ENCODE data around the gene EHD3. TPM values are rescaled to one million over a fixed set of nuclear protein-coding genes. Genes with fewer than 3 reads are reported as not detected.

Gene EHD3
- 3.7 and 5.2 TPM in 2 replicates for total RNA-seq

DNA sequence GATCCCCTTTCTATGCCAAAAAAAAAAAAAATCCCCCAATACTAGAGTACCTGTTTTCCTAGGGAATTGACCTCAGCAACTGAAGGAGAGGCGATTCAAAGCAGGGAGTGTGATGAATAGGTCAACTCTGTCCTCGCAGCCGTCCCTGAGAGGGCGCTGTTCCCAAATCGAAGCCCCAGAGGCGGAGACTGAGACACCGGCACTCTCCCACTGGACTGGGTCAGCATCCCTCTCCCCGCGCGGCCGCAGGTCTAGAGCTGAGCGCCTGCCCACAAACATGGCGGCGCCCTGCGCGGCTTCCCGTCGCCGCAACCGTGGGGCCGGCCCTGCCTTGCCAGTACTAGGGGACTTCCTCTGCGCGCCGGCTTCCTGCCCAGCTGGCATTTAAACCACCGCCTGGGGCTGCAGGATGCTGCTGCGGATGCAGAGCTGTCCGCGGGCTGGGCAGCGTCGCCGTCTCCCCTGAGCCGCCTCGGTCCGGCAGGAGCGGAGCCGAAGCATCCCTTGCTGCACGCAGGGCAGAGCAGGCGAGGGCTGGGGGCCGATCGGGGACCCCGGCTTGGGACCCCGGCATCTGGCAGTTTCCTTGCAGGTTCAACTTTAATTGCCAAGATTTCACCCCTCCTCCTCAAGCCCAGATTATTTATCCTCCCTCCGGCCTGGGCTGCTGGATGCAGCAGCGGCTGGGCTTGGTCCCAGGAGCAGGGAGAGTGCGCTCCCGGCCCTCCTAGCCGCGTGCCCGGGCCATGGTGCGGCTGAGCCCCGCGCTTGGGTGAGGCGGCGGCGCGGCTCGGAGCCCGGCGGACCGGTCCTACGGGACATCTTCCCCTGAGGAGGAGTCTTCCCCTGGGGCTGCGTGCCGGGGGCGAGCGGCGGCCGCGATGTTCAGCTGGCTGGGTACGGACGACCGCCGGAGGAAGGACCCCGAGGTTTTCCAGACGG lies at the start of gene EHD3:
EHD3 (plus strand) TSS at position 412 of the 942 bp plus-strand sequence; CDS start at position 882, 470 bp downstream.

DNA sequence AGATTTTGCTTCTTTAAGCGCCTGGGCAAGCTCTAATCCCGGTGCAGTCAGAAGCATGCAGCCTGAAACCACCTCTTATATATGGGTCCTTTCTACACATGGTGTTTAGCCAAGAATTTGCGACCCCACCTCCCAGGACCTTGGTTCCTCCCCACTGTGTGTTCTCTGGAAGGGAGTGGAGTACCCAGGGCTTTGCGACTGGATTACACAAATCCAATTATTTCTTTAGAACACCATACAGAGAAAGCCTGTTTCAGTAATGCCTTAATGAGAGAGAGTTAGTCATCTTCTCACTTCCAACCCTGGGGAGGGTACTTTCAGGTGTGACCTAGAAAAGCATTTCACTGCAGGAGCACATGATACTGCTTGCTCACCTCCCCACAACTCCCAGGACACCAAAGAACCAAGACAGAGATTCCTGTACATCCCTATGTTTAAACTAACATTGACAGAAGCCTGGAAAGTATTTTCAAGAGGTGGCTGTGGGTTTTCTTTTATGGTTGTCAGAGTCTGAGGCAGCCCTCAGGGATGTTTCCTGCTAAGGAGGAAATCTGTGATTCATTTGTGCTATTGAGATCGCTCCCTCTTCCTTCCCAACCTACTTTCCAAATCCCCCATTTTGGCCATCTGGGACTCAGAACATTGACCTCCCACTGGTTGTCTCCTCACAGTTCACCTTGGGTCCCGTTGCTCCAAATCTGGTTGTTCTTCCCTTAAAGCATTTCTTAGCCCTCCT lies 16.3 kb upstream of the EHD3 start, which contains the start of gene CAPN14:
CAPN14 (minus strand) TSS at position 51 of the 736 bp plus-strand sequence. CDS start 12,068 bp downstream, outside the sequence.

Small RNAs within 50 kb of the gene (small RNA-seq; reads per million reads assigned to genes)
- not detected for gene RNA5SP90

Other genes starting within 250 kb of the EHD3 start
- 0.66 and 2.4 TPM in 2 replicates for gene GALNT14, start 95.7 kb upstream of the EHD3 start, total RNA-seq
- gene CAPN14, start 16.6 kb upstream of the EHD3 start, total RNA-seq = under 0.01 and 0.14 TPM in 2 replicates
- under 0.01 TPM in 2 replicates for gene XDH, start 180.6 kb downstream of the EHD3 start, total RNA-seq

All from thoracic aorta endothelial cell (primary cell).